IMR-90 (cell line): ENCODE measurements around the gene ZNF593. TPM values are rescaled to one million over a fixed set of nuclear protein-coding genes. Genes with fewer than 3 reads are reported as not detected.

Experiments
- ATAC-seq: fragments of 200-7000 bp; cut with Tn5 transposase; 2 replicates; pipeline ENCODE4 v1.9.1; 2020; ENCODE audit warnings: low read depth, mild to moderate bottlenecking, moderate library complexity
- BruUV-seq: library from RNA; stranded (reverse); fragments of 400-500 nt; replicated peaks from 2 replicates; lab custom pipeline; 2021; lab: Mats Ljungman, UMichigan
- CTCF ChIA-PET: fragments of 300-600 bp; formaldehyde crosslinking; extraction: SDS; loops from one replicate; lab custom pipeline; 2021; ENCODE audit warnings: antibody characterized with exemption; lab: Yijun Ruan, JAX
- POLR2A ChIA-PET: fragments of 300-600 bp; sonication (Branson Sonifier 250); formaldehyde crosslinking; loops from one replicate; lab custom pipeline; 2022; ENCODE audit warnings: antibody characterized with exemption; ENCODE audit not compliant: unreplicated experiment; lab: Charles Lee
- DNase-seq: peaks from one replicate; pipeline ENCODE4 v3.0.0; 2013
- H2AFZ ChIP-seq: replicated peaks from 2 replicates; pipeline ENCODE3; 2013; ENCODE audit warnings: low read length, mild to moderate bottlenecking; ENCODE audit not compliant: poor library complexity
- H2AK5ac ChIP-seq: 2 replicates; pipeline ENCODE4 v1.6.1; 2013; ENCODE audit warnings: low read depth, low read length, inconsistent platforms
- H2AK9ac ChIP-seq: replicated peaks from 2 replicates; pipeline ENCODE3; 2013; ENCODE audit warnings: mild to moderate bottlenecking, low read depth, low read length, moderate library complexity; ENCODE audit not compliant: poor library complexity
- H2BK120ac ChIP-seq: 2 replicates; pipeline ENCODE4 v1.6.1; 2013; ENCODE audit warnings: low read depth, low read length, inconsistent platforms
- H2BK15ac ChIP-seq: 3 replicates; pipeline ENCODE4 v1.6.1; 2013; ENCODE audit warnings: low read depth, low read length, inconsistent platforms
- H2BK20ac ChIP-seq: 2 replicates; pipeline ENCODE4 v1.6.1; 2013; ENCODE audit warnings: low read depth, mild to moderate bottlenecking, inconsistent platforms, low read length, moderate library complexity
- H2BK5ac ChIP-seq: 2 replicates; pipeline ENCODE4 v1.6.1; 2013; ENCODE audit warnings: mild to moderate bottlenecking, low read depth, low read length, inconsistent platforms; ENCODE audit not compliant: poor library complexity, severe bottlenecking
- H3K14ac ChIP-seq: replicated peaks from 2 replicates; pipeline ENCODE4 v1.6.1; 2013; ENCODE audit warnings: low read depth, low read length, inconsistent platforms
- H3K18ac ChIP-seq: 2 replicates; pipeline ENCODE4 v1.6.1; 2013; ENCODE audit warnings: low read depth, low read length, control low read depth
- H3K23ac ChIP-seq: 2 replicates; pipeline ENCODE4 v1.6.1; 2013; ENCODE audit warnings: low read depth, low read length, inconsistent platforms
- H3K27ac ChIP-seq: 2 replicates; pipeline ENCODE4 v1.5.1; 2013; ENCODE audit warnings: mild to moderate bottlenecking, control low read depth, low read length; ENCODE audit not compliant: insufficient read depth
- H3K27me3 ChIP-seq: 2 replicates; pipeline ENCODE4 v1.6.1; 2013; ENCODE audit warnings: low read length; ENCODE audit not compliant: control insufficient read depth, insufficient read depth
- H3K36me3 ChIP-seq: 2 replicates; pipeline ENCODE4 v1.6.1; 2013; ENCODE audit warnings: low read length, mixed read lengths; ENCODE audit not compliant: control insufficient read depth, insufficient read depth
- H3K4ac ChIP-seq: 2 replicates; pipeline ENCODE4 v1.6.1; 2013; ENCODE audit warnings: low read depth, low read length, inconsistent platforms
- H3K4me1 ChIP-seq: 2 replicates; pipeline ENCODE4 v1.6.1; 2013; ENCODE audit warnings: low read length, mixed read lengths; ENCODE audit not compliant: control insufficient read depth, insufficient read depth
- H3K4me2 ChIP-seq: 2 replicates; pipeline ENCODE4 v1.6.1; 2013; ENCODE audit warnings: low read depth, mild to moderate bottlenecking, control low read depth, low read length, moderate library complexity
- H3K4me3 ChIP-seq: 2 replicates; pipeline ENCODE4 v1.5.1; 2013; ENCODE audit warnings: low read depth, mild to moderate bottlenecking, control low read depth, low read length, moderate library complexity; ENCODE audit not compliant: insufficient read depth
- H3K56ac ChIP-seq: 2 replicates; pipeline ENCODE4 v1.6.1; 2013; ENCODE audit warnings: low read length, inconsistent platforms; ENCODE audit not compliant: insufficient read depth; ENCODE audit errors: extremely low read depth
- H3K79me1 ChIP-seq, 2 experiments: 2 replicates each; pipeline ENCODE4 v1.6.1; 2013; ENCODE audit warnings: low read length in 2 of 2, inconsistent platforms in 1 of 2, low read depth in 1 of 2
- H3K9ac ChIP-seq: 2 replicates; pipeline ENCODE4 v1.6.1; 2013; ENCODE audit warnings: low read depth, low read length, control low read depth
- H3K9me1 ChIP-seq: 2 replicates; pipeline ENCODE4 v1.6.1; 2013; ENCODE audit warnings: low read length, inconsistent platforms; ENCODE audit not compliant: insufficient read depth
- H3K9me3 ChIP-seq: 2 replicates; pipeline ENCODE4 v1.6.1; 2013; ENCODE audit warnings: low read length; ENCODE audit not compliant: control insufficient read depth, insufficient read depth
- H4K20me1 ChIP-seq: 2 replicates; pipeline ENCODE4 v1.6.1; 2013; ENCODE audit warnings: low read length, inconsistent platforms; ENCODE audit not compliant: insufficient read depth
- H4K5ac ChIP-seq: 2 replicates; pipeline ENCODE4 v1.6.1; 2013; ENCODE audit warnings: mild to moderate bottlenecking, low read depth, low read length, control low read depth
- H4K8ac ChIP-seq, 2 experiments: 2 replicates each; pipeline ENCODE4 v1.6.1; 2013; ENCODE audit warnings: low read depth in 2 of 2, low read length in 2 of 2, control low read depth in 1 of 2, inconsistent platforms in 1 of 2
- H4K91ac ChIP-seq: 2 replicates; pipeline ENCODE4 v1.6.1; 2013; ENCODE audit warnings: low read depth, low read length, inconsistent platforms; ENCODE audit not compliant: insufficient read depth
- BHLHE40 ChIP-seq: fragments of 150-350 bp; IDR thresholded peaks from 2 replicates; pipeline ENCODE4 v1.6.1; 2016; ENCODE audit warnings: mild to moderate bottlenecking, low read depth, low read length
- CEBPB ChIP-seq: IDR thresholded peaks from 2 replicates; pipeline ENCODE4 v1.6.1; 2012; ENCODE audit warnings: low read depth, low read length, improper control_type of control experiment
- FOS ChIP-seq: fragments of 150-350 bp; IDR thresholded peaks from 2 replicates; pipeline ENCODE4 v1.6.1; 2016; ENCODE audit warnings: low read depth, low read length
- MAZ ChIP-seq: IDR thresholded peaks from 2 replicates; pipeline ENCODE4 v1.6.1; 2012; ENCODE audit warnings: low read depth, mild to moderate bottlenecking, low read length, improper control_type of control experiment, moderate library complexity, borderline replicate concordance
- MXI1 ChIP-seq: IDR thresholded peaks from 2 replicates; pipeline ENCODE4 v1.6.1; 2012; ENCODE audit warnings: low read depth, mild to moderate bottlenecking, low read length, moderate library complexity, borderline replicate concordance
- NFE2L2 ChIP-seq: fragments of 150-350 bp; IDR thresholded peaks from 2 replicates; pipeline ENCODE4 v1.6.1; 2016; ENCODE audit warnings: low read depth, mild to moderate bottlenecking, low read length
- POLR2A ChIP-seq: IDR thresholded peaks from 2 replicates; pipeline ENCODE4 v1.6.1; 2012; ENCODE audit warnings: mild to moderate bottlenecking, low read depth, low read length
- RAD21 ChIP-seq: IDR thresholded peaks from 2 replicates; pipeline ENCODE4 v1.6.1; 2012; ENCODE audit warnings: low read length, improper control_type of control experiment
- RCOR1 ChIP-seq: IDR thresholded peaks from 2 replicates; pipeline ENCODE4 v1.6.1; 2012; ENCODE audit warnings: mild to moderate bottlenecking, low read length, improper control_type of control experiment; ENCODE audit not compliant: insufficient replicate concordance
- RFX5 ChIP-seq: IDR thresholded peaks from 2 replicates; pipeline ENCODE4 v1.8.0; 2012; ENCODE audit warnings: low read depth, mild to moderate bottlenecking, low read length, moderate library complexity
- SMC3 ChIP-seq: fragments of 150-350 bp; IDR thresholded peaks from 2 replicates; pipeline ENCODE4 v1.6.1; 2016; ENCODE audit warnings: low read depth, mild to moderate bottlenecking, antibody characterized with exemption, low read length, moderate library complexity
- WGBS, 2 experiments: methylation state at CpG; one replicate each; pipeline versions ENCODE4 v1.1.5 to v1.1.7; 2013; ENCODE audit warnings: missing lambda C conversion rate in 2 of 2; ENCODE audit not compliant: insufficient read length in 1 of 2; ENCODE audit errors: extremely low coverage in 2 of 2; 5-methylcytosine and 5-hydroxymethylcytosine counted together
- dilution Hi-C: fragments of 300-500 bp; cut with HindIII; formaldehyde crosslinking; loops from one replicate; pipeline ENCODE4 v1.14.3; 2018; ENCODE audit warnings: low sequenced_read_pairs; ENCODE audit not compliant: unreplicated experiment
- in situ Hi-C: fragments of 300-500 bp; cut with MboI; formaldehyde crosslinking; loops from 3 replicates; pipeline ENCODE4 v1.14.3; 2019; ENCODE audit warnings: low sequenced_read_pairs, inconsistent platforms, mixed read lengths
- intact Hi-C: fragments of 100-400 bp; cut with micrococcal nuclease; formaldehyde crosslinking; loops from 2 replicates; pipeline ENCODE4 v1.10.0; 2022
- polyA plus RNA-seq, 3 experiments: library from polyadenylated mRNA; depleted of rRNA; stranded (reverse); fragments of >200 nt; gene quantifications; 2 replicates each; pipeline ENCODE4 v1.2.3, GENCODE V29; 2012; ENCODE audit warnings: low replicate concordance in 1 of 3
- total RNA-seq: library from RNA; depleted of rRNA; stranded (reverse); fragments of >200 nt; gene quantifications from 2 replicates; pipeline ENCODE4 v1.2.3, GENCODE V29; 2012
- TF ChIP-seq, protein P1 (sequence below): conservative IDR thresholded peaks from 2 replicates; pipeline ENCODE4 v1.5.1; 2012; ENCODE audit warnings: mild to moderate bottlenecking, low read depth, low read length, improper control_type of control experiment
- TF ChIP-seq, protein P2 (sequence below): fragments of 150-350 bp; IDR thresholded peaks from 2 replicates; pipeline ENCODE4 v1.6.1; 2017; ENCODE audit warnings: mild to moderate bottlenecking, antibody characterized with exemption, low read length, low read depth

Gene ZNF593
- total and polyA plus RNA-seq, 2 of the 4 experiments (the other 2 are of a cell fraction): 22.2 to 57.7 TPM

DNA sequence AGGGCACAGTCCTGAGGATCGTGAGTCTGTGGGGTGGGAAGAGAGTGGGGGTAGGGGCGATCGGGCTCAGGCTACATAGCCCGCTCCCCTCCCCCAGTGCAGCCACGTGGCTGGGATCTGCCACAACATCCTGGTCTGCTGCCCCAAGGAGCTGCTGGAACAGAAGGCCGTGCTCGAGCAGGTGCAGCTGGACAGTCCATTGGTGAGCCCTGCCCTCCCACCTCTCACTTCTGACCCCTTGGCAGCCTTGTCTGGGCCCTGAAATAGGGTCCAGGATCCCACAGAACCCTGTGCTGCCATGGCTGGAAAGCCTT, 12.6 kb downstream of the ZNF593 start (continued):
- TF ChIP-seq, protein P1, sequence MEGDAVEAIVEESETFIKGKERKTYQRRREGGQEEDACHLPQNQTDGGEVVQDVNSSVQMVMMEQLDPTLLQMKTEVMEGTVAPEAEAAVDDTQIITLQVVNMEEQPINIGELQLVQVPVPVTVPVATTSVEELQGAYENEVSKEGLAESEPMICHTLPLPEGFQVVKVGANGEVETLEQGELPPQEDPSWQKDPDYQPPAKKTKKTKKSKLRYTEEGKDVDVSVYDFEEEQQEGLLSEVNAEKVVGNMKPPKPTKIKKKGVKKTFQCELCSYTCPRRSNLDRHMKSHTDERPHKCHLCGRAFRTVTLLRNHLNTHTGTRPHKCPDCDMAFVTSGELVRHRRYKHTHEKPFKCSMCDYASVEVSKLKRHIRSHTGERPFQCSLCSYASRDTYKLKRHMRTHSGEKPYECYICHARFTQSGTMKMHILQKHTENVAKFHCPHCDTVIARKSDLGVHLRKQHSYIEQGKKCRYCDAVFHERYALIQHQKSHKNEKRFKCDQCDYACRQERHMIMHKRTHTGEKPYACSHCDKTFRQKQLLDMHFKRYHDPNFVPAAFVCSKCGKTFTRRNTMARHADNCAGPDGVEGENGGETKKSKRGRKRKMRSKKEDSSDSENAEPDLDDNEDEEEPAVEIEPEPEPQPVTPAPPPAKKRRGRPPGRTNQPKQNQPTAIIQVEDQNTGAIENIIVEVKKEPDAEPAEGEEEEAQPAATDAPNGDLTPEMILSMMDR: no peak
- no peak for TF ChIP-seq RFX5

DNA sequence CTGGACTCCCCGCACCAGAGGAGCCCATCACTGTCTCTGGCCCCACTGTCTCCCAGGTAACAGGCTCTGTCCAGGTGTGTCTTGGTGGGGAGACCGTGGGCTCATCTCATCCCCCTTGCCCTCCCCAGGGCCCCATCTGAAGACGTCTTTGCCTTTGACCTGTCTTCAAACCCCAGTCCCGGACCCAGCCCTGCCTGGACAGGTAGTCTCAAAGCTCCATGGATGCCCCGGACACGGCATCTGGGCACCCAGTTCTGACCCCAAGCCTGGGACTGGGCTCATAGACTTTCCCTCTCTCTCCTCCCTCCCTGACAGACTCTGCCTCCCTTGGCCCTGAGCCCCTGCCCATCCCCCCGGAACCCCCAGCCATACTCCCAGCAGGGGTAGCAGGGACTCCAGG, 14.4 kb downstream of the ZNF593 start:
- DNase-seq (no peak), ATAC-seq (no peak)
- H3K18ac ChIP-seq: no peak overlapping the region
- no peak overlapping the region for H2AK5ac ChIP-seq
- peak overlapping the region; percentile 55 for H2AK9ac ChIP-seq
- in situ Hi-C loops: no loop called here
- dilution Hi-C loops: no loop called here
- no peak overlapping the region for H3K4me3 ChIP-seq
- H3K14ac ChIP-seq: no peak overlapping the region
- H3K9me3 ChIP-seq: no peaks in the 10 kb centered on the region
- no peaks in the 10 kb centered on the region for H3K36me3 ChIP-seq
- no peak overlapping the region for H2BK120ac ChIP-seq
- WGBS, 2 experiments: no CpG with 5 or more reads among the region's 7 CpGs
- no peak overlapping the region for H4K91ac ChIP-seq
- H3K27me3 ChIP-seq: peaks cover 3% of the 10 kb centered on the region
- H3K9me1 ChIP-seq: no peaks in the 10 kb centered on the region
- ChIA-PET CTCF (interaction anchor here (0.8 kb wide), 1 partner anchor 14 kb away, joined by 3 read pairs; the partner anchor contains the start of gene ZNF593), POLR2A (interaction anchor here (0.7 kb wide), 1 partner anchor 212 kb away, joined by 6 read pairs; no protein-coding TSS in a partner anchor)
- H4K20me1 ChIP-seq: no peaks in the 10 kb centered on the region
- H2BK20ac ChIP-seq: no peak overlapping the region
- no peak overlapping the region for H3K56ac ChIP-seq
- no peaks in the 10 kb centered on the region for H3K79me1 ChIP-seq
- H3K4me2 ChIP-seq: no peak overlapping the region
- H3K4me1 ChIP-seq: no peaks in the 10 kb centered on the region
- H2AFZ ChIP-seq: no peak overlapping the region
- H3K4ac ChIP-seq: no peak overlapping the region
- intact Hi-C loops: no loop called here
- no peak overlapping the region for H2BK15ac ChIP-seq
- no peak overlapping the region for H3K27ac ChIP-seq
- no peak overlapping the region for H4K5ac ChIP-seq
- no TSS peak for BruUV-seq
- no peak overlapping the region for H4K8ac ChIP-seq
- H3K23ac ChIP-seq: no peak overlapping the region
- H3K9ac ChIP-seq: no peak overlapping the region
- no peak overlapping the region for H2BK5ac ChIP-seq
- TF ChIP-seq MXI1 (no peak), RCOR1 (no peak), FOS (no peak), NFE2L2 (no peak), RFX5 (no peak), CEBPB (no peak), MAZ (no peak), POLR2A (no peak), SMC3 (no peak), RAD21 (no peak), BHLHE40 (no peak)
- TF ChIP-seq, protein P1: no peak
- TF ChIP-seq, protein P2, sequence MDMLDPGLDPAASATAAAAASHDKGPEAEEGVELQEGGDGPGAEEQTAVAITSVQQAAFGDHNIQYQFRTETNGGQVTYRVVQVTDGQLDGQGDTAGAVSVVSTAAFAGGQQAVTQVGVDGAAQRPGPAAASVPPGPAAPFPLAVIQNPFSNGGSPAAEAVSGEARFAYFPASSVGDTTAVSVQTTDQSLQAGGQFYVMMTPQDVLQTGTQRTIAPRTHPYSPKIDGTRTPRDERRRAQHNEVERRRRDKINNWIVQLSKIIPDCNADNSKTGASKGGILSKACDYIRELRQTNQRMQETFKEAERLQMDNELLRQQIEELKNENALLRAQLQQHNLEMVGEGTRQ: no peak
